Measurements from ENCODE around the gene NPIPB9.
"Not testable (repeated sequence)": the region's sequence is repeated elsewhere in the genome, so short reads cannot be mapped to it uniquely, and the experiment has no call there.

- TF ChIP-seq CTCF, EZH2phosphoT487, EZH2 (IDR thresholded peaks at IDR 0.05): not testable (repeated sequence)
Observed at GRCh38 chr16:28704246-28704645, 47.3 kb upstream of the NPIPB9 start.
